ENCODE results near the gene TM4SF18.
"Not testable (repeated sequence)": the region's sequence is repeated elsewhere in the genome, so short reads cannot be mapped to it uniquely, and the experiment has no call there.

Gene TM4SF18

GRCh38 chr3:149333176-149333859, at the start of gene TM4SF18:
Gene TM4SF18, minus strand, starts transcription at chr3:149333636. Its CDS starts 254 bp downstream, at chr3:149333382.
- DNase-seq: no peak

GRCh38 chr3:149382518-149382917, 49.1 kb upstream of the TM4SF18 start:
- DNase-seq: no peak

- no peak for DNase-seq
Measured at GRCh38 chr3:149382101-149382467, 48.6 kb upstream of the TM4SF18 start.

GRCh38 chr3:149381173-149382100, 48.0 kb upstream of the TM4SF18 start:
- no peak for DNase-seq

- not testable (repeated sequence) for DNase-seq
Measured at GRCh38 chr3:149380220-149380619, 46.8 kb upstream of the TM4SF18 start.

GRCh38 chr3:149378478-149379309, 45.3 kb upstream of the TM4SF18 start:
- DNase-seq: no peak

- DNase-seq: peak; percentile 78 to 80
Measured at GRCh38 chr3:149377408-149378364, 44.2 kb upstream of the TM4SF18 start, which contains the start of gene TM4SF1. Gene TM4SF1, minus strand, starts transcription at chr3:149377649. Its CDS starts 102 bp downstream, at chr3:149377547.

- DNase-seq: peak in 1 of 2 experiments; percentile 22
Measured at GRCh38 chr3:149376718-149377407, 43.4 kb upstream of the TM4SF18 start.

- peak in 1 of 2 experiments; percentile 12 for DNase-seq
Measured at GRCh38 chr3:149375501-149376196, 42.2 kb upstream of the TM4SF18 start.

- DNase-seq: no peak
Measured at GRCh38 chr3:149374793-149375500, 41.5 kb upstream of the TM4SF18 start.

GRCh38 chr3:149374391-149374790, 41.0 kb upstream of the TM4SF18 start:
- DNase-seq: no peak

GRCh38 chr3:149373235-149374125, 40.0 kb upstream of the TM4SF18 start:
- DNase-seq: no peak

GRCh38 chr3:149371723-149372114, 38.3 kb upstream of the TM4SF18 start:
- no peak for DNase-seq

- no peak for DNase-seq
Measured at GRCh38 chr3:149371001-149371722, 37.7 kb upstream of the TM4SF18 start.

GRCh38 chr3:149369991-149370866, 36.8 kb upstream of the TM4SF18 start:
- no peak for DNase-seq

- peak; percentile 51 to 60 for DNase-seq
Measured at GRCh38 chr3:149368674-149369497, 35.5 kb upstream of the TM4SF18 start.

All from SHP77 (cell line).